ENCODE measurements around the gene GMDS.

- TF ChIP-seq CTCF (conservative IDR thresholded peaks at IDR 0.05; ENCODE audit: low read length) (no peak), EZH2phosphoT487 (IDR thresholded peaks at IDR 0.05; ENCODE audit: borderline replicate concordance) (no peak)
Measured at GRCh38 chr6:1869769-1870168, 375.6 kb downstream of the GMDS start.

Measured in Loucy (cell line).